Measurements from ENCODE around the gene TIMM44. TPM values are rescaled to one million over a fixed set of nuclear protein-coding genes. Genes with fewer than 3 reads are reported as not detected.

TIMM44 gene
- total and polyA plus RNA-seq, 2 of the 8 experiments (the other 6 are each of a cell fraction or from before 2014, with no cell fraction given) = 131 to 150 TPM

- TF ChIP-seq FOSL1 (IDR thresholded peaks at IDR 0.05; ENCODE audit: insufficient read depth, low read depth, low read length) = no peak
- no peak for TF ChIP-seq RNF2 (IDR thresholded peaks at IDR 0.05; ENCODE audit: borderline replicate concordance, low read depth, low read length, missing control alignments, poor library complexity, severe bottlenecking)
Observed at GRCh38 chr19:7899751-7900378, 43.6 kb downstream of the TIMM44 start (continued).
